Measurements from ENCODE around the gene OR2AT4.
"Not testable (repeated sequence)": the region's sequence is repeated elsewhere in the genome, so short reads cannot be mapped to it uniquely, and the experiment has no call there.

The OR2AT4 gene

GRCh38 chr11:75063741-75064314, 32.8 kb downstream of the OR2AT4 start:
- DNase-seq: peak; percentile 11

- no peak for DNase-seq
Measured at GRCh38 chr11:75059299-75059698, 37.4 kb downstream of the OR2AT4 start.

- no peak for DNase-seq
Measured at GRCh38 chr11:75056814-75057213, 39.9 kb downstream of the OR2AT4 start.

GRCh38 chr11:75055511-75055910, 41.2 kb downstream of the OR2AT4 start:
- no peak for DNase-seq

- no peak for DNase-seq
Measured at GRCh38 chr11:75052457-75052856, 44.2 kb downstream of the OR2AT4 start.

- DNase-seq: no peak
Measured at GRCh38 chr11:75051043-75051442, 45.6 kb downstream of the OR2AT4 start.

GRCh38 chr11:75050516-75050915, 46.2 kb downstream of the OR2AT4 start:
- no peak for DNase-seq

- DNase-seq: not testable (repeated sequence)
Measured at GRCh38 chr11:75049501-75050266, 47.0 kb downstream of the OR2AT4 start.

- DNase-seq: no peak
Measured at GRCh38 chr11:75047191-75047590, 49.5 kb downstream of the OR2AT4 start.

- DNase-seq: not testable (repeated sequence)
Measured at GRCh38 chr11:75046668-75047067, 50.0 kb downstream of the OR2AT4 start.

GRCh38 chr11:75044381-75045170, 52.1 kb downstream of the OR2AT4 start:
- not testable (repeated sequence) for DNase-seq

- DNase-seq: not testable (repeated sequence)
Measured at GRCh38 chr11:75041821-75042220, 54.9 kb downstream of the OR2AT4 start.

GRCh38 chr11:75041263-75041662, 55.4 kb downstream of the OR2AT4 start:
- DNase-seq: no peak

- DNase-seq: no peak
Measured at GRCh38 chr11:75040167-75040770, 56.4 kb downstream of the OR2AT4 start.

- DNase-seq: no peak
Measured at GRCh38 chr11:75035911-75036565, 60.6 kb downstream of the OR2AT4 start.

GRCh38 chr11:75035256-75035655, 61.4 kb downstream of the OR2AT4 start:
- no peak for DNase-seq

GRCh38 chr11:75033916-75034315, 62.8 kb downstream of the OR2AT4 start:
- DNase-seq: no peak

GRCh38 chr11:75032550-75032935, 64.1 kb downstream of the OR2AT4 start:
- no peak for DNase-seq

- DNase-seq: peak; percentile 65
Measured at GRCh38 chr11:75031771-75032549, 64.7 kb downstream of the OR2AT4 start.
